Spinal cord (tissue), 10 donors: Measurements from ENCODE around the gene SLCO3A1. TPM values are rescaled to one million over a fixed set of nuclear protein-coding genes. Genes with fewer than 3 reads are reported as not detected.

Experiments used
- DNase-seq, 6 donors: peaks; one replicate each; pipeline versions ENCODE4 v3.0.0 to v3.0.0-alpha.2; 2013 to 2015; ENCODE audit warnings: low spot score in 6 of 6, low read depth in 4 of 6
- H3K27ac ChIP-seq: one replicate; pipeline ENCODE4 v1.5.1; 2013; ENCODE audit warnings: low read depth, low read length, control low read depth
- H3K27me3 ChIP-seq: one replicate; pipeline ENCODE4 v1.6.1; 2013; ENCODE audit warnings: low read length; ENCODE audit not compliant: control insufficient read depth, insufficient read depth
- H3K36me3 ChIP-seq: one replicate; pipeline ENCODE4 v1.6.1; 2013; ENCODE audit warnings: low read length; ENCODE audit not compliant: control insufficient read depth, insufficient read depth
- H3K4me1 ChIP-seq: one replicate; pipeline ENCODE4 v1.6.1; 2013; ENCODE audit warnings: low read length; ENCODE audit not compliant: control insufficient read depth, insufficient read depth
- H3K4me3 ChIP-seq: one replicate; pipeline ENCODE4 v1.5.1; 2013; ENCODE audit warnings: low read depth, low read length, control low read depth
- H3K9me3 ChIP-seq: one replicate; pipeline ENCODE4 v1.6.1; 2013; ENCODE audit warnings: low read length; ENCODE audit not compliant: control insufficient read depth, insufficient read depth
- WGBS: methylation state at CpG from one replicate; pipeline ENCODE4 v1.1.5; 2013; ENCODE audit warnings: missing lambda C conversion rate; ENCODE audit not compliant: insufficient coverage; 5-methylcytosine and 5-hydroxymethylcytosine counted together
- polyA plus RNA-seq, 2 donors: library from polyadenylated mRNA; unstranded; fragments of 120-200 nt; gene quantifications; one replicate each; pipeline ENCODE4 v1.2.1, GENCODE V29; 2013; ENCODE audit not compliant: insufficient read length in 2 of 2
- total RNA-seq, 2 donors: library from RNA; depleted of rRNA in 1 of 2; stranded (reverse); fragments of 120-200 nt in 1 of 2; fragments of >200 nt in 1 of 2; gene quantifications; one replicate each; pipeline versions ENCODE4 v1.2.3 to v1.2.4, GENCODE V29; 2013 to 2014
- donor health status: healthy.

SLCO3A1 gene
- total and polyA plus RNA-seq, 4 donors, result 4.6 to 22.2 (median 13.0) TPM

DNA sequence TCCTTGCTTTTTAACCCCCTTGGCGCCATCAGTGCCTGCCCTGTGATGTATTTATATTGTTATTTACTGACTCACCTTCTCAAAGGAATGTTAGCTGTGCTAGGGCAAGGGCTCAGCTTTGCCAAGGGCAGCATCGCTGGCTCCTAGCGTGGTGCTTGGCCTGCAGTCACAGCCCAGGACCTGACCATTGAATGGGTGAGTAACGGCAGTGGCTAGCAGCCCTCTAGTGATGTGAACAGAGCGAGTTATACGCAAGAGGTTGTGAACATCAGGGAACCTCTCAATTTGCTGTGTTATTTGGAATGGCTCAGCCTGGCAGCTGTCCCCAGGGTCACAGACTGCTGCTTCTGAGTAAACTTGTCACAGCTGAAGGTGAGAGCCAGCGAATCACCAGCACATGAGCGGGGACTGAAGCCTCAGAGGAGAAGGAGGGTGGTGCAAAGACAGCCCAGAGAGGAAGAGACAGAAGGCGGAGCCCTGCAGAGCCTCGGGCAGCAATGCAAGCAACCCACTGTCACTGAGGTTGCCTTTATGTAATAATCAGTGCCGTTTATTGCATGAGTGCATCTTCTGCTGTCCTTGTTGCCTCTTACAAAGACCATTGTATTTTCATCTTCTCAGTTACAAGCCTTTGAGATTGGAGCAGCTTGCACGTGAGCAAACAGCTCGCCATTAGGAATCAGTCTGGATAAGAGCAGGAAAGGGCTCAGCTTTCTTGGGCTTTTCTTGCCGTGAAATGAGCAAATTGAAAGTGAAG, 158.3 kb downstream of the SLCO3A1 start:
- H3K27ac ChIP-seq, result no peak overlapping the region

DNA sequence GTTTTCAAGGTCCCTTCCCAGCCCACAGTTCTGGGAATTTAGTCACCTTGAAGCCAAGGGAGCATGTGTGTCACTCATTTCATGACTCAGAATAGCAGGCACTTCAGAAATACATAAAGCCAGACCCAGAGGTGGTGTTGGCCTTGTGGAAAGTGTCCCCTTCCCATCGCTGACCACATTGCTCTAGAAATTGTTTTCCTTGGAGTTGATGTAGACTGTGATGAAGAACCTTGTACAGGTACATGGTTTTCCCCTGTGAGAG, 158.8 kb downstream of the SLCO3A1 start:
- no peak for DNase-seq
- WGBS, result 100% methylated on average over 1 of the region's 1 CpG
- Histone ChIP-seq H3K36me3 (no peaks in the 10 kb centered on the region), H3K27ac (no peak overlapping the region), H3K4me3 (no peak overlapping the region), H3K27me3 (no peaks in the 10 kb centered on the region), H3K9me3 (no peaks in the 10 kb centered on the region), H3K4me1 (peaks cover 6% of the 10 kb centered on the region)

More for the DNA sequence above, 158.3 kb downstream of the SLCO3A1 start:
- no peaks in the 10 kb centered on the region for H3K27me3 ChIP-seq
- WGBS, result 58% methylated on average over 12 of the region's 14 CpGs
- peak in 2 of 6 donors; percentile 21 to 63 for DNase-seq
- no peaks in the 10 kb centered on the region for H3K36me3 ChIP-seq
- no peak overlapping the region for H3K4me3 ChIP-seq
- H3K9me3 ChIP-seq, result no peaks in the 10 kb centered on the region
- peaks cover 6% of the 10 kb centered on the region for H3K4me1 ChIP-seq

DNA sequence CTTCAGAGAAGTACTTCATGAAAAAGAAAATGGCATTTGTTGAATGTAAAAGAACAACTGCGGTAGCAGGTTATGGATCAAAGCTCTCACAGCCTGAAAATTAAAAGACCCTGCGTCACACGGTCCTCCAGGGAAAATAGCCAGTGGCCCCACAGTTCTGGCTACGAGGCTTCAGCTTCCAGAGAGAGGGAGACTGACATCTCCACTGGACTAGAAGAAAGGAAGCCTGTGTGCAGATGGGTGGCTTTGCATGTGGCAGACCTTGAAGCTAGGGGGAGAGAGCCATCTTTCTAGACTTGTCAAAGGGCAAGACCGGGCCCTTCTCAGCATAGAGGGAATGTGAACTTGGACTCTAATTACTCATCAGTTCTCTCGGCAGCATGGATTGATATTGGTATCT, 159.4 kb downstream of the SLCO3A1 start:
- H3K27me3 ChIP-seq, result no peaks in the 10 kb centered on the region
- DNase-seq, result no peak
- WGBS, result 84% methylated on average over 5 of the region's 6 CpGs
- H3K4me1 ChIP-seq, result peaks cover 6% of the 10 kb centered on the region
- H3K36me3 ChIP-seq, result no peaks in the 10 kb centered on the region
- no peak overlapping the region for H3K27ac ChIP-seq
- H3K9me3 ChIP-seq, result no peaks in the 10 kb centered on the region
- H3K4me3 ChIP-seq, result no peak overlapping the region

GRCh38 chr15:92014281-92015030, 160.9 kb downstream of the SLCO3A1 start:
- 67% methylated on average over 2 of the region's 6 CpGs for whole genome bisulfite sequencing
- Histone ChIP-seq H3K27ac (no peak overlapping the region), H3K36me3 (no peaks in the 10 kb centered on the region), H3K4me3 (no peak overlapping the region), H3K9me3 (no peaks in the 10 kb centered on the region), H3K4me1 (peaks cover 10% of the 10 kb centered on the region), H3K27me3 (no peaks in the 10 kb centered on the region)
- no peak for DNase-seq

GRCh38 chr15:92017882-92018534, 164.5 kb downstream of the SLCO3A1 start:
- no peak overlapping the region for H3K27ac ChIP-seq
- no peaks in the 10 kb centered on the region for H3K27me3 ChIP-seq
- H3K9me3 ChIP-seq, result no peaks in the 10 kb centered on the region
- peaks cover 7% of the 10 kb centered on the region for H3K4me1 ChIP-seq
- H3K4me3 ChIP-seq, result no peak overlapping the region
- 90% methylated on average over 8 of the region's 10 CpGs for WGBS
- no peak for DNase-seq
- H3K36me3 ChIP-seq, result no peaks in the 10 kb centered on the region

DNA sequence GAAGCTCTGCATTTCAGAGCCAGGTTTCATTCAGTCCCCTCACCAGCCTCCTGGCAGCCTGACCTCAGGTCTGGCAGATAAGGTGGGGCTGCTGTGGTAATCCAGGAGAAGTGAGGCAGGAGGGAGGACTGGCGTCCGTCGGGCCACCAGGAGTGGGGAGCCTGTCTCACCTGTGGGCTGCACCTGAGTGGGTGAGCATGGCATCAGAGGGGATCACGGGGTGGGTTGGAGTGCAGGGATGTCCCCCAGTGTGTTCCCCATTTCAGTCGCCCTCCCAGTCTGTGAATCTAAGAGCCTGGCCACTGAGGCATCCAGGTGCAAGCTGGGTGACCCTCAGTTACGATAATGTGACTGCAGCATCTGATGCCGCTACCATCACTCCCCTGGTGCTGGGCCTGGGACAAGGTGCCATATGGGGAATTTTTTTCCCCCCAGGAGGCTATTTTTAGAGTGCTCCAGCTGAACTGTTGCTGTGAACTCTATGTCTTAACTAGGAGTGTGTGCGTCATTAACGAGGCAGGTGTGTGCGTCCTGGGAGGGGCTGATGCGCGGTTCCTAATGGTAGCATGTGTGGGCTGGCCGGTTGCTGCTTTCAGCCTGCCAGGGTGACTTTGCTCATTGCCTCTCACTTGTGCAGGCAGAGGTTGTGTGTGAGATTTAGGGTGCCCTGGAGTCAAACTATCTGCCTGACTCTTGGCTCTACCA, 165.2 kb downstream of the SLCO3A1 start:
- peaks cover 7% of the 10 kb centered on the region for H3K4me1 ChIP-seq
- H3K36me3 ChIP-seq, result no peaks in the 10 kb centered on the region
- DNase-seq, result no peak
- no peaks in the 10 kb centered on the region for H3K9me3 ChIP-seq
- no peak overlapping the region for H3K4me3 ChIP-seq
- WGBS, result 93% methylated on average over 13 of the region's 13 CpGs
- H3K27ac ChIP-seq, result no peak overlapping the region
- no peaks in the 10 kb centered on the region for H3K27me3 ChIP-seq

- H3K9me3 ChIP-seq, result no peaks in the 10 kb centered on the region
- no peaks in the 10 kb centered on the region for H3K36me3 ChIP-seq
- no peak overlapping the region for H3K27ac ChIP-seq
- WGBS, result 93% methylated on average over 4 of the region's 7 CpGs
- H3K4me3 ChIP-seq, result no peak overlapping the region
- DNase-seq, result no peak
- no peaks in the 10 kb centered on the region for H3K27me3 ChIP-seq
- H3K4me1 ChIP-seq, result peaks cover 7% of the 10 kb centered on the region
Observed at GRCh38 chr15:92019706-92020105, 166.2 kb downstream of the SLCO3A1 start.

DNA sequence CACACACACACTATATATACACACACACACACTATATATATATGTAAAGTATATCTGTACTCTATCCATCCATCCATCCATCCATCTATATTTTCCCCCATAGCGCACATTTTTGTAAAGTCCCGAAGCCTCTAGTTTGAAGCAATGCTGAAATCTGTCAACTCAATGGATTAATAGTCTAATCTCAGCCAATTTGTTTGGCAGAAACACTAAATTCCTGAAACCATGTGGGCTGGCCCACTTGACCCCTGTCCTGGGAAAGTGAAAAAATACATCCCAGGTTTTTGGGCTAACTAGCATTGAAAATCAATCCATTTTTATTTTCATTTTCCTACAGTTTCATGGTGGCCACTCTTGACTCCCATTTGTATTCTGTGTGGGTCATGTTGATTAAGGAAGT, 166.7 kb downstream of the SLCO3A1 start:
- Histone ChIP-seq H3K4me3 (no peak overlapping the region), H3K36me3 (no peaks in the 10 kb centered on the region), H3K27ac (no peak overlapping the region), H3K27me3 (no peaks in the 10 kb centered on the region), H3K4me1 (peaks cover 7% of the 10 kb centered on the region), H3K9me3 (no peaks in the 10 kb centered on the region)
- 100% methylated on average over 2 of the region's 2 CpGs for WGBS
- DNase-seq, result no peak

- no peaks in the 10 kb centered on the region for H3K36me3 ChIP-seq
- H3K27me3 ChIP-seq, result no peaks in the 10 kb centered on the region
- H3K4me3 ChIP-seq, result no peak overlapping the region
- no peak overlapping the region for H3K27ac ChIP-seq
- no peaks in the 10 kb centered on the region for H3K9me3 ChIP-seq
- peaks cover 10% of the 10 kb centered on the region for H3K4me1 ChIP-seq
- WGBS, result no CpG with 5 or more reads among the region's 3 CpGs
- DNase-seq, result no peak
Observed at GRCh38 chr15:92020804-92021203, 167.3 kb downstream of the SLCO3A1 start.
